H1 (cell line): Measurements from ENCODE around the gene QRICH2. TPM values are rescaled to one million over a fixed set of nuclear protein-coding genes. Genes with fewer than 3 reads are reported as not detected.

Experiments used
- EP300 ChIP-seq, 2 experiments: IDR thresholded peaks; 1 replicate in 1 of 2; 2 replicates in 1 of 2; pipeline ENCODE4 v1.6.1; 2011 to 2012; ENCODE audit warnings: low read depth in 2 of 2, low read length in 2 of 2, mild to moderate bottlenecking in 2 of 2, borderline replicate concordance in 1 of 2, inconsistent platforms in 1 of 2, moderate library complexity in 1 of 2
- RAD21 ChIP-seq, 2 experiments: IDR thresholded peaks in 1 of 2; conservative IDR thresholded peaks in 1 of 2; 2 replicates each; pipeline ENCODE4 v1.6.1; 2011; ENCODE audit warnings: low read depth in 2 of 2, low read length in 2 of 2, improper control_type of control experiment in 1 of 2, inconsistent platforms in 1 of 2, mild to moderate bottlenecking in 1 of 2, moderate library complexity in 1 of 2
- SP2 ChIP-seq: IDR thresholded peaks from 2 replicates; pipeline ENCODE4 v1.6.1; 2012; ENCODE audit warnings: mild to moderate bottlenecking, low read length, inconsistent platforms
- polyA plus RNA-seq, 7 experiments: library from polyadenylated mRNA; depleted of rRNA in 3 of 7; stranded (reverse) in 5 of 7; unstranded in 2 of 7; fragments of >200 nt in 5 of 7; fragments of 200-250 nt in 2 of 7; gene quantifications; 1 replicate in 5 of 7; 2 replicates in 1 of 7; 4 replicates in 1 of 7; pipeline versions ENCODE4 v1.2.1 to v1.2.3, GENCODE V29; 2011 to 2013; ENCODE audit warnings: missing spikeins in 2 of 7, mixed read lengths in 2 of 7
- total RNA-seq: library from RNA; stranded (reverse); fragmentation: NEBNext Ultra II Directional; extraction: Animal tissue kit (Norgen Biotek cat#: 25700); gene quantifications from 2 replicates; pipeline ENCODE4 v1.2.1, GENCODE V29; 2021

QRICH2 gene
- total and polyA plus RNA-seq, 2 of the 8 experiments (the other 6 are each of a cell fraction or from before 2014, with no cell fraction given): 2.8 to 3.8 TPM

DNA sequence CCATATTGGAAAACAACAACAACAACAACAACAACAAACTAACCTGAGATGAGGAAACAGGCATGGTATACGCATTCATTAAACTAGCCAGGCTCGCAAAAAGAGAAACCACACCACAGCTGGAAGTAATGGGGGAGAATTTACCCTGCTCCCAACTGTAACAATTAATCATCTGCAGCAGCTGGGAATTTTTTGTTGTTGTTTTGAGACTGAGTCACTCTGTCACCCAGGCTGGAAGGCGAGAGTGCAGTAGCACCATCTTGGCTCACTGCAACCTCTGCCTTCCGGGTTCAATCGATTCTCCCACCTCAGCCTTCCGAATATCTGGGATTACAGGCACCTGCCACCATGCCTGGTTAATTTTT lies 29.3 kb upstream of the QRICH2 start (continued):
- TF ChIP-seq SP2 (no peak), RAD21 (IDR thresholded peaks at IDR 0.05 in 1 of 2, conservative IDR thresholded peaks at IDR 0.05 in 1 of 2; ENCODE audit: low read depth in 2 of 2, low read length in 2 of 2) (no peak), EP300 (IDR thresholded peaks at IDR 0.05; ENCODE audit: borderline replicate concordance in 1 of 2, low read depth in 2 of 2, low read length in 2 of 2) (no peak)
